Amniotic stem cell (primary cell): ENCODE results near the gene ZNF786.
"Not testable (repeated sequence)": the region's sequence is repeated elsewhere in the genome, so short reads cannot be mapped to it uniquely, and the experiment has no call there.

ENCODE experiments used
- DNase-seq: peaks from one replicate; lab custom pipeline; 2025; lab: John Stamatoyannopoulos, UW

The ZNF786 gene

GRCh38 chr7:149077594-149077993 is 12.9 kb downstream of the ZNF786 start:
- no peak for DNase-seq

- no peak for DNase-seq
These were observed 15.2 kb downstream of the ZNF786 start for GRCh38 chr7:149075286-149075685.

GRCh38 chr7:149074116-149074885 is 16.2 kb downstream of the ZNF786 start:
- no peak for DNase-seq

- no peak for DNase-seq
These were observed 18.1 kb downstream of the ZNF786 start for GRCh38 chr7:149072438-149072775.

GRCh38 chr7:149071641-149072437 is 18.7 kb downstream of the ZNF786 start:
- no peak for DNase-seq

GRCh38 chr7:149071182-149071635 is 19.3 kb downstream of the ZNF786 start:
- DNase-seq: no peak

GRCh38 chr7:149070372-149071125 is 20.0 kb downstream of the ZNF786 start:
- no peak for DNase-seq

GRCh38 chr7:149067869-149068268 is 22.6 kb downstream of the ZNF786 start:
- no peak for DNase-seq

GRCh38 chr7:149063476-149063875 is 27.0 kb downstream of the ZNF786 start:
- no peak for DNase-seq

GRCh38 chr7:149062217-149062899 is 28.2 kb downstream of the ZNF786 start:
- not testable (repeated sequence) for DNase-seq

- DNase-seq: no peak
These were observed 30.4 kb downstream of the ZNF786 start for GRCh38 chr7:149060156-149060555.

GRCh38 chr7:149053885-149054284 is 36.6 kb downstream of the ZNF786 start:
- DNase-seq: no peak

- DNase-seq: no peak
These were observed 37.1 kb downstream of the ZNF786 start for GRCh38 chr7:149053384-149053783.

GRCh38 chr7:149050941-149051340 is 39.6 kb downstream of the ZNF786 start:
- DNase-seq: no peak

GRCh38 chr7:149048805-149049204 is 41.7 kb downstream of the ZNF786 start:
- DNase-seq: no peak

- DNase-seq: no peak
These were observed 44.1 kb downstream of the ZNF786 start for GRCh38 chr7:149046416-149046815.

- DNase-seq: no peak
These were observed 46.6 kb downstream of the ZNF786 start for GRCh38 chr7:149043936-149044335.

GRCh38 chr7:149041350-149041749 is 49.2 kb downstream of the ZNF786 start:
- DNase-seq: no peak

- DNase-seq: not testable (repeated sequence)
These were observed 51.9 kb downstream of the ZNF786 start for GRCh38 chr7:149038641-149039040.

- no peak for DNase-seq
These were observed 53.8 kb downstream of the ZNF786 start for GRCh38 chr7:149036676-149037075.

- DNase-seq: no peak
These were observed 59.1 kb downstream of the ZNF786 start for GRCh38 chr7:149031353-149031910.

GRCh38 chr7:149030439-149030838 is 60.1 kb downstream of the ZNF786 start:
- not testable (repeated sequence) for DNase-seq
